GM18505 (cell line): ENCODE results near the gene SLK.

Experiments used
- ATAC-seq: cut with Tn5 transposase; IDR thresholded peaks from one replicate; pipeline ENCODE4 v1.9.1; 2021; ENCODE audit not compliant: unreplicated experiment
- POLR2A ChIP-seq: IDR thresholded peaks from 4 replicates; pipeline ENCODE4 v1.6.1; 2011; ENCODE audit warnings: borderline replicate concordance; ENCODE audit not compliant: insufficient read depth, insufficient read length; ENCODE audit errors: extremely low read depth

SLK gene

GRCh38 chr10:104074505-104074904, 107.6 kb downstream of the SLK start:
- ATAC-seq = no peak
- TF ChIP-seq POLR2A = no peak

DNA sequence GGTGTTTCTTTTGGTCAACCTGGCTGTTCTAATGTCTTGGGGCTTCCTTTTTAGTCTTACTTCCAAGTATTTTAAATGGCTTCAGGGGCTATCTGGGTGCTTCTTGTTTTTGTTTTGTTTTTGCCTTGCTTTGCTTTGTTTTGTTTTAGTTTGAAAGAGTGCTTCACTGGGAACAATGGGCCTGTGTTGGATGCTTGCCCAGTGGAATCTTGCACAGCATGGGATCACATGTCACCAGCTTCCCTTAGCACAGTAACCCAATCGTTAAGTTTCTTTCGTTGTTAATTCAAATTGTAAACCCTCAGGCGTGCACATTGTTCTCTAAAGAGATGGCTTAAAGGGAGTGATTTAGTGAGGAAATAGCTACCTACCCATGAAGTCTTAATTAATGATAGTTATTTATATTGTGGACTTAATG, 109.8 kb downstream of the SLK start:
- TF ChIP-seq POLR2A = no peak
- no peak for ATAC-seq

- no peak for TF ChIP-seq POLR2A
- ATAC-seq = no peak
Observed at GRCh38 chr10:104077247-104077646, 110.3 kb downstream of the SLK start.

DNA sequence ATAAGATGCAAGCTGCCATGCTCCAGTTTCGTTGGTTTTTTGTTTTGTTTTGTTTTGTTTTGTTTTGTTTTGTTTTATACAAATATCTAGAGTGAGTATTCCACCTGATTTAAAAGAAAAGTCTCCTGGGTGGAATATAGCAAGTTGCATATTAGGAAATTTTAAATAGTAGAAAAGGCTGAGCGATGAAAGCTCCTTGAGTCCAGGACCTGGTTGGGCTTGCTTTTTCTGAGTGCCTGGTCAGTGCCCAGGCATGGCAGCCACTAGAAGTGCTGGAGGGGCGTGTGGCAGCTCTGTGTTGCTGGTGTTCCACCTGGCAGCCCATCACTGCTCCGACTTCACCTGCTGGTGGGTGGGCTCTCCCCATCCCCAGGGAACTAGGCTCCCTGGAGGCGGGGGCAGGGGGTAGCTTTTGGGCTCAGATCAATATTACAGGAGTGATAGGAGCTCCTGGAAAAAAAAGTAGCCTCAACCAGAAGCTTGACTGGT, 110.8 kb downstream of the SLK start:
- no peak for ATAC-seq
- no peak for TF ChIP-seq POLR2A
